Measurements from ENCODE around the gene IFT122.
"Not testable (repeated sequence)": the region's sequence is repeated elsewhere in the genome, so short reads cannot be mapped to it uniquely, and the experiment has no call there.

Gene IFT122

GRCh38 chr3:129481225-129481765, 41.3 kb downstream of the IFT122 start:
- not testable (repeated sequence) for DNase-seq

GRCh38 chr3:129481766-129482332, 41.8 kb downstream of the IFT122 start:
- no peak for DNase-seq

- no peak for DNase-seq
Measured at GRCh38 chr3:129482721-129483120, 42.7 kb downstream of the IFT122 start.

GRCh38 chr3:129483870-129484269, 43.8 kb downstream of the IFT122 start:
- DNase-seq = no peak

GRCh38 chr3:129485146-129485545, 45.1 kb downstream of the IFT122 start:
- not testable (repeated sequence) for DNase-seq

- no peak for DNase-seq
Measured at GRCh38 chr3:129485721-129486663, 46.0 kb downstream of the IFT122 start.

GRCh38 chr3:129486664-129487035, 46.6 kb downstream of the IFT122 start:
- DNase-seq = no peak

GRCh38 chr3:129487183-129487867, 47.3 kb downstream of the IFT122 start:
- no peak for DNase-seq

GRCh38 chr3:129487868-129488335, 47.9 kb downstream of the IFT122 start:
- not testable (repeated sequence) for DNase-seq

GRCh38 chr3:129489258-129489657, 49.2 kb downstream of the IFT122 start:
- DNase-seq = not testable (repeated sequence)

- DNase-seq = peak; percentile 71
Measured at GRCh38 chr3:129490273-129490675, 50.2 kb downstream of the IFT122 start.

- not testable (repeated sequence) for DNase-seq
Measured at GRCh38 chr3:129491077-129491476, 51.1 kb downstream of the IFT122 start.

- DNase-seq = no peak
Measured at GRCh38 chr3:129491794-129492193, 51.8 kb downstream of the IFT122 start.

GRCh38 chr3:129492691-129493090, 52.7 kb downstream of the IFT122 start:
- DNase-seq = no peak

- no peak for DNase-seq
Measured at GRCh38 chr3:129493206-129493605, 53.2 kb downstream of the IFT122 start.

- not testable (repeated sequence) for DNase-seq
Measured at GRCh38 chr3:129494499-129494898, 54.5 kb downstream of the IFT122 start.

- DNase-seq = not testable (repeated sequence)
Measured at GRCh38 chr3:129495006-129495639, 55.1 kb downstream of the IFT122 start.

GRCh38 chr3:129497876-129498275, 57.9 kb downstream of the IFT122 start:
- DNase-seq = not testable (repeated sequence)

- not testable (repeated sequence) for DNase-seq
Measured at GRCh38 chr3:129498603-129499488, 58.8 kb downstream of the IFT122 start.

- not testable (repeated sequence) for DNase-seq
Measured at GRCh38 chr3:129499604-129500333, 59.7 kb downstream of the IFT122 start.

GRCh38 chr3:129500334-129500658, 60.3 kb downstream of the IFT122 start:
- no peak for DNase-seq
